ENCODE data around the gene CDK6.

CDK6 gene

DNA sequence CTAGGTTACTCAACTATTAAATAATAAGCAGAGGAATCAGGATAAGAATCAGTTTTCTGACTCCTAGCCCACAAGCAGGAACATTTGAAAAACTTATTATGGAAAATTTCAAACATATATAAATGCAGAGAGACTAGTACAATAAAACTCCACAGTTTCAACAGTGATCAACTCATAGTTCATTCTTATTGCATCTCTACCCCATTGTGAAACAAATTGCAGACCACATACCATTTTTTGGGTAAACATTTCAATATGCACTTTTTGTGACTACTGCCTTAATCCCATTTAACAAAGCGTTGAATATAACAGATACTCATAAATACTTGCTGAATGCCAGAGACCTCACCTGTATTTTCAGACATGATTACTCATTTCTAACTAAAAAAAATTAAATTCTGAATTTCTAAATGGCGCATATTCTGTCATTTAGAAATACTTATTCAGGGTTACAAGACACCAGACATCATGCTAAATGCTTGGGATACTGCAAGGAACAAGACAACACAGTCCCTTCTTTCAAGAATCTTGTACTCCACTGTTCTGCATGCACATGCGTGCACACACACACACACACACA is 11.4 kb downstream of the CDK6 start:
- DNase-seq, result no peak

- no peak for DNase-seq
Observed at GRCh38 chr7:92824450-92824849, 11.9 kb downstream of the CDK6 start.

DNA sequence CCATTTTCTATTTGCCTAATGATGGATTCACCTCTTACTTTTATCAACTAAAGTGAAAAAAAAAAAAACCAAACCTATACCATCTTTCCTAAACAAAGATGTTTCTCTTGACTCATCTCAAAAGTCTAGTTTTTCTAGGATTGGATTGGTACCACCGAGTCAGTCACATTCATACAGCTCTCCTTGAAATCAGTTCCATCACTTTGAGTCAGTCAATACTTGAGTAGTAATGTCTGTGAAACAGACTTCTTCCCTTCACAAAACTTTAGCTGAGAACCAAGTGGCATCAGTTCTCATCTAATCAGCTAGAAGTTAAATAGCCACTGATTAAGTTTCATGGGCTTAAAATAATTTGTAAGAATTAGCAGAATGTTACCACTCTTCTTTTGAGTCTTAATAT is 13.3 kb downstream of the CDK6 start:
- DNase-seq, result no peak

DNA sequence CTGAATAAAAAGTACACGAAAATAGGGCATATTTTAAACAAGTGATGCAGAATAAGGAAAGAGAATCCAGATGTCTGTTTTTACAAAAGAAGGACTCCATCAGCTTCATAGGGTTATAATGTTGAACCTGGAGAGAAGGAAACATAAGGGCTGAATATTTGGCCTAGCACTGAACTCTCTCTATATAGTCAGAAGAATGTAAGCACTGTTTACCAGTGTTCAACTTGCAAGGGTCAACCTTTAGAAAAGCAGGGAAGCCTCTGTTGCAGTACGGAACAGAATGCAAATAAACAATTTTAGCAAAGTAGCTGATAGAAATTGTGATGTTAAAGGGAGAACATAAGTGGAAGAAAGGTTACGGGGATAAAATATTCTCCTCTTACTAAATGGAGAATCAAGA is 16.2 kb downstream of the CDK6 start:
- DNase-seq, result no peak

DNA sequence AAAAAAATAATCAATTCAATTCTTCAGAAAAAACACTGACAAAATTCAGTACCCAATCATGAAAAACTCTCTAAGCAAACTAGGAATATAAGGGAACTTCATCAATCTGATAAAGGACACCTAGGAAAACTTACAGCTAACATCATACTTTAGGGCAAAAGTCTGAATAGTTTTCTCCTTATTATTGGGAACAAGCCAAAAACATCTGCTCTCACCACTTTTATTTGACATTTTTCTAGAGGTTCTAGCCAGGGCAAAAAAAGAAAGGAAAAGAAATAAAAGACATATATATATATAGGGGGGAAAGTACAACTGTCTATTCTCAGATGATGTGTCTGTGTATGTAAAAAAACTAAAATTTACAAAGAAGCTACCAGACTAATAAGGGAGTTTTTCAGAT is 19.0 kb downstream of the CDK6 start:
- no peak for DNase-seq

- no peak for DNase-seq
Observed at GRCh38 chr7:92815412-92815811, 21.0 kb downstream of the CDK6 start.

DNA sequence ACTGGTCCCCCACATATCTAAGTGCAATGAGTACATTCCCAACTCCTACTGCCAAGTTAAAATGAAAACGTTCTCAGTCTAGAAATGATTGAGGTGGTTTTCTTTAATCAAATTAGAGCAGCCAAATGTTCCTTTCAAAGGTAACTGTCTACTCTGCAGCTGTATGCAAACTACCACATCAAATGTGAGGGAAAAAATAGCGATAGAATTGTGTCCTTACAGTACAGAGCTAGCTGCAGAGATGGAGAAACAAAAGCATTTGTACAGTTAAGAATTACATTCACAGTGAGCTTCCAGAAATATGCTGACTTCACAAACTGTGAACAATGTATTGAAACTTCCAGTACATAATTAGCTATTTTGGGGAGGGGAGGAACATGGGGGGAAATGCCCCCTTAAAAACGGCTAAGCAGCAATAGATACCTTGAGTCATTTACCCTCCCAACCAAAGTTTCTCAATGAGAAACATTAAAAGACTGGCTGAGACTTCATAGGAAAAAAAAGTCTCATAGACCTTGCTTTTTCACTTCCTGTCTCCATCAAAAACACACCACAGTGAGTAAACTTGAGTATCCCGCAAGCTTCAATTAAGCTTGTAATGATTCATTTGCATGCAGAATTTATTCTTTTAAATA is 22.9 kb downstream of the CDK6 start:
- DNase-seq, result no peak

DNA sequence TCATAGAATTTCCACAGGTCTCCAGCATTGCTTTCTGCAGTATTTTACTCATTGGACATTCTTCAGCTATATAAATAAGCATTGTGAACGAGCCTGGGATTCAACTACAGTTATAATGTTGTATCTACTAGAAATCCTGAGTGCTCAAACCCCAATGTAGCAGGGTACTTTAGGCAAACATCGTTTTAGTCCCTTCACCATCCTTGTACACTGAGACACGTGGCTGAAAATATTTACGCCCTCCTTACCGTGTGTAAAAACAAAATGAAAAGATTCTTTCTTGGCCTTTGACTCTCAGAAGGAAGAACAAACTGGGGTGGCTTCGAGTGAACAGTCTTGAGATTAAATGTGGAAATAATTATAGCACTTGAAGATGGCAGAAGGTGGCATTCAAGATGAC is 25.2 kb downstream of the CDK6 start:
- no peak for DNase-seq

- DNase-seq, result no peak
Observed at GRCh38 chr7:92809760-92810573, 26.4 kb downstream of the CDK6 start.

- DNase-seq, result no peak
Observed at GRCh38 chr7:92809397-92809759, 27.0 kb downstream of the CDK6 start.

- DNase-seq, result no peak
Observed at GRCh38 chr7:92808635-92809034, 27.7 kb downstream of the CDK6 start.

- DNase-seq, result no peak
Observed at GRCh38 chr7:92808006-92808405, 28.4 kb downstream of the CDK6 start.

- DNase-seq, result no peak
Observed at GRCh38 chr7:92806496-92806895, 29.9 kb downstream of the CDK6 start.

GRCh38 chr7:92802406-92802805 is 34.0 kb downstream of the CDK6 start:
- no peak for DNase-seq

DNA sequence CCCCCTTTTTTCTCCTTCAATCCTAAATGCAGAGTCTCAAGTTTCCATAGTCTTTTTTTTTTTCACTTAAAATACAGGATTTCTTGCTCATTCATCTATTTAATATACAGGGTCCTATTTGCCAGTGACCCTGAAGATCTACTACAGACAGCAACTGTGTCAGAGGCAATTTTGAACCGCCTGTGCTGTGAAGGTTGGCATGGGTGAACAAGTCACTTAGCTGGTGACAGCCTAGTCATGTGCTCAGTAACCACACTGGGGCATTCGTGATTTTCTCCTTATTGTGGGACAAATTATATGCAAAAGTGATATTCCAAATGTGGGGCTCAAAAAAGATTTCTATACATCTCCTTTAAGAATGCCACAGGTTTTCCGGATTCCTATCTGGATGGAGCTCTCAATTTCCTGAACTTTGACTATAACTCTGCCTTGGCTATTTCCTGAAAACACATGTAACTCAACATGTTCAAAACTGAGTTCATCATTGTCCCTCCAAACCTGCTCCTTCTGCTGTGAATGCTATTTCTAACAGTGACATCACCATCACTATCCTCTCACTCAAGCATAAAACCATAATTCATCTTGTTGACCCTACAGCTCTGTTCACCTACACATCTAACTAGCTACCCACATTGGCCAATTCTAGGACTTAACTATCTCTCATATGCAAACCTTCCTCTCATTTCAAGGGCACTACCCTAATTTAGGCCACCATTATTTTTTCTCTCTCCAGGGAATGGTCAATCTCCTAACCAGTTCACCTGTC is 36.7 kb downstream of the CDK6 start:
- DNase-seq, result no peak

- DNase-seq, result no peak
Observed at GRCh38 chr7:92798517-92799249, 37.7 kb downstream of the CDK6 start.

DNA sequence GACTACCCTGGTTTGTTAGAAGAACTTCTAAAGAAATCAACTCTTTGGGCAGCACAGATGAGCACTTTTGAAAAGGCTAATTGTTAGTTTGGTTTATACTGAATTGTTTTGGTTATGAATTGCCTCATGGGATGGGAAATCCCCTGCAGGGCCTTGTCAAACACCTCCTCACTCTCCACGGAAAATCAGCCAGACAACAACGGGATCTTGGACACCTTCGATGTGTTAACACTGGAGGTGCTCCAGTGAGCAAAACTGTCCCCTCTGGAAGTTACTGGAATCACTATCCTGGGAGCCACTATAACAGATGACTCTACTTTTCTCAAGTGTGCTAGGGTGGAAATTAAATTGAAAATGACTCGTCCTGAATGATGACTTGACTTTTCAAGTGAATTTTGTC is 38.7 kb downstream of the CDK6 start:
- DNase-seq, result no peak

DNA sequence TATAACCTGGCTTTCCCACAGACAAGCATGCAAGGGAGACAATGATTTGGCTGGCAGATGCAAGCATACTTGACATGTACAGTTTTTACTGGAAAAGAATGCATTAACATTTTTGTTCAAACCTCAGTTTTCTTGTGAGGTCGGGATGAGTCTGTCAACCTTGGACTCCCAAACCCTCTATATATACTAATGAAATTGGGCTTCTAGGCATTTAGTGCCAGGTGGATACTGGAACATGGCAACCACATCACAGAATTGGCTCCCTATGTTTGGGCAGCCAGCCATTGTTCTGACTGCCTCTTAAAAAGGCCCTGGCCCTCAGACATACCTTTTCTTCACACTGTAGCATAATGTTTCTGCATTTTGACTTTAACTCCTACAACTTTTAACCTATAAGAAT is 39.1 kb downstream of the CDK6 start:
- no peak for DNase-seq

GRCh38 chr7:92794831-92795230 is 41.5 kb downstream of the CDK6 start:
- DNase-seq, result no peak

- DNase-seq, result no peak
Observed at GRCh38 chr7:92794391-92794790, 42.0 kb downstream of the CDK6 start.

GRCh38 chr7:92793656-92794205 is 42.6 kb downstream of the CDK6 start:
- DNase-seq, result no peak

- DNase-seq, result no peak
Observed at GRCh38 chr7:92790992-92791391, 45.4 kb downstream of the CDK6 start.
